MV-4-11 (cell line): ENCODE data around the gene ILRUN.
"Not testable (repeated sequence)": the region's sequence is repeated elsewhere in the genome, so short reads cannot be mapped to it uniquely, and the experiment has no call there.

Source experiments
- DNase-seq: peaks from one replicate; lab custom pipeline; 2025; lab: John Stamatoyannopoulos, UW

The ILRUN gene

DNA sequence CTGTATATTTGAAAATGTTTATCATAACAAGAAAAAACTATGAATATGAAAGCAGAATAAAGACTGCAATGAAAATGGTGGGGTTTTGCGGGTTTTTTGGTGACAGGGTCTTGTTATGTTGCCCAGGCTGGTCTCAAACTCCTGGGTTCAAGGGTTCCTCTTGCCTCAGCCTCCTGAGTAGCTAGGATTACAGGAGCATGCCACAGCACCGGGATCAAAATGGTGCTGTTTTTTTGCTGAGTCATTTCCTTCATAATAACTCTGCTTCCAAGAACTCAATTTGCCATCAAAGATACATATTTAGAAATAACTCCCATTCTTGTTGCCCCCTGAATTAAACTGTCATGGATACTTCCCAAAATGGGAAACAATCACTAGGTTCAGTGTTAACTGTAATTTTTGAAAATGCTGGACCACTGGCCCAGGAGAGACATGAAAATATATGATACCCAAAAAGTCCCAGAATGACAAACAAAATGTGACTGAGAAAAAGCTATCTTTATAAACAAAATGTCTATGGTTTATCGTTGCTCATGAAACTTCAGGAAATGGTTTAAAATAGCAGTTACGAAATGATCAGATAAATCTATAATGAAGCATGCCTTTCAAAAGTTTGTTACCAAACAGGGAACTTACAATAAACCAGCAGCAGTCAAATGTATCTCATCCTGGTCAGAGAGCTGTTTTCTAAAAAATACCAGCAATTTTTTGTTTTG, 32.2 kb downstream of the ILRUN start:
- DNase-seq: peak; percentile 58

GRCh38 chr6:34663831-34664255, 32.7 kb downstream of the ILRUN start:
- peak; percentile 90 for DNase-seq

DNA sequence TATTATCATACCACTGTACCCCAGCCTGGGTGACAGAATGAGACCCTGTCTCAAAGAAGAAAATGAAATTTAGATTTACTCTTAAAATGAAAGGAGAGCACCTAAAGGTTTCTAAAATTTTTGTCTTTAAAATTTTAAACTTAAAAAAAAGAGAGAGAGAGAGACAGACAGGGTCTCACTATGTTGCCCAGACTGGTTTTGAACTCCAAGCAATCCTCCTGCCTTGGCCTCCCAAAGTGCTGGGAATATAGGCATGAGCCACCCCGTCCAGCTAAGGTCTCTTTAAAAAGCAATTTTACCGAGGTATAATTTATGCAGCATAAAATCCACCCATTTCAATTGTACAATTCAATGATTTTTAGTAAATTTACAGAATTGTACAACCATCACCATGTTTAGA, 33.2 kb downstream of the ILRUN start:
- DNase-seq: no peak

- DNase-seq: no peak
Measured at GRCh38 chr6:34661357-34661756, 35.2 kb downstream of the ILRUN start.

DNA sequence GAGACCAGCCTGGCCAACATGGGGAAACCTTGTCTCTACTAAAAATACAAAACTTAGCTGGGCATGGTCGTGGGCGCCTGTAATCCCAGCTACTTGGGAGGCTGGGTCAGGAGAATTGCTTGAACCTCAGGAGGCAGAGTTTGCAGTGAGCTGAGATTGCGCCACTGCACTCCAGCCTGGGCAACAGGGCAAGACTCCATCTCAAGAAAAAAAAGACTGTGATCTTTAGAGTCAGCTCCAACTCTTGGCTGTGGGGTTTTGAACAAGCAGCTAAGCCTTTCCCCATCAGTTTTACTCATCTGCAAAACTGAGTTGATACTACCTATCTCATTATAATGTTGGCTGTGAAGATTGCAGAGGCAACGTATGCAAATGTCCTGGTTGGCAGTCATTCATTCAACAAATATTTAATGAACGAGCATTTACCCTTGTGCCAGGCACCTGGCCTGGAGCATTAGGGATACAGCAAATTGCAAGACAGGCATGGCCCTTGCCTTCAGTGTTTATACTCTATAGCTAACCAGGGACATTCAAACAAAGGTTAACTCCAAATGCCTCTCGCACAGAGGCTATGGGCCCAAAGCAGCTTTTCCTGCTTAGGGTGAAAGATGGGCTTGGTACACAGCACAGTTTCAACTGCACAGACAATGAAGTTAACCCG, 37.8 kb downstream of the ILRUN start:
- DNase-seq: no peak

DNA sequence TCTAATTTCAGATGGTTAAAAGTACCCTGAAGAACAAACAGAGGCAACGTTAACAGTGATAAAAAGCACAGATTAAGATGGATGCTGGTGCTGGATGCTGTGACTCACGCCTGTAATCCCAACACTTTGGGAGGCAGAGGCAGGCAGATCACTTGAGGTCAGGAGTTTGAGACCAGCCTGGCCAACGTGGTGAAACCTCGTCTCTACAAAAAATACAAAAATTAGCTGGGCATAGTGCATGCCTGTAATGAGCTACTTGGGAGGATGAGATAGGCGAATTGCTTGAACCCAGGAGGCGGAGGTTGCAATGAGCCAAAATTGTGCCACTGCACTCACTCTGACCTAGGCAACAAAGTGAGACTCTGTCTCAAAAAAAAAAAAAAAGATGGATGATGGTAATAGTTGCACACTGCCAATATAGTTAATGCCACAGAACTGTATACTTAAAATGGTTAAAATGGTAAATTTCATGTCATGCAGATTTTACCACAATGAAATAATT, 38.5 kb downstream of the ILRUN start:
- not testable (repeated sequence) for DNase-seq

DNA sequence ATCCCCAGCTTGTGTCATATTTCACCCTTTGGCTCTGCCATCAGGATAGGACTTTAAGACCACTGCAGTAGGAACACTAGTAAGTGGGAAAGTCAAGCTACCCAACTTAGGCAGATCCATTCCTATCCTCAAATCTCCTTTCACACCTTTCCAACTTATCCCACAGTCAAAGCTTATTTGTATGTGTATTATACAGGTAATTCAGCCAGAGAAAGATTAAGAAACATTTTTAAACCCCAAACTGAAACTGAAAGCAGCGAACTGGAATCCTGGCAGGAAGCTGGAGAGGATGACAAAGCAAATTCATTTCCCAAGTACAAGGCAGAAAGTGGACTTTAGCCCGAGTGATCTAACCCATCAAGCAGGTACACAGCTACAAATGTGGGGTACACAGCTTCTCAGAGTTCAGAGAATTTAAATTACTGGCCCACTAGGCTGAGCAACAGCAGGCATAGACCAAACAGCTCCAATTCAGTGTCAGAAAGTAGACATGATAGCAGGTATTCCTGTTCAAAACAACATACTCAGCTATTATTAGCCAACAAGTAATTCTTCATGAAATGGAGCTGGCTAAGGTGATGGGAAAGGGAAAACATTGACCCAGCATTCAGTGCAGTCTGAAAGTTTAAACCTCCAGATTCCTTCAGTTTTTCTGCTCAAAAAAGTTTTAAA, 39.1 kb downstream of the ILRUN start:
- peak; percentile 12 for DNase-seq

- no peak for DNase-seq
Measured at GRCh38 chr6:34657037-34657306, 39.6 kb downstream of the ILRUN start.

- peak; percentile 70 for DNase-seq
Measured at GRCh38 chr6:34656378-34657036, 40.1 kb downstream of the ILRUN start.

DNA sequence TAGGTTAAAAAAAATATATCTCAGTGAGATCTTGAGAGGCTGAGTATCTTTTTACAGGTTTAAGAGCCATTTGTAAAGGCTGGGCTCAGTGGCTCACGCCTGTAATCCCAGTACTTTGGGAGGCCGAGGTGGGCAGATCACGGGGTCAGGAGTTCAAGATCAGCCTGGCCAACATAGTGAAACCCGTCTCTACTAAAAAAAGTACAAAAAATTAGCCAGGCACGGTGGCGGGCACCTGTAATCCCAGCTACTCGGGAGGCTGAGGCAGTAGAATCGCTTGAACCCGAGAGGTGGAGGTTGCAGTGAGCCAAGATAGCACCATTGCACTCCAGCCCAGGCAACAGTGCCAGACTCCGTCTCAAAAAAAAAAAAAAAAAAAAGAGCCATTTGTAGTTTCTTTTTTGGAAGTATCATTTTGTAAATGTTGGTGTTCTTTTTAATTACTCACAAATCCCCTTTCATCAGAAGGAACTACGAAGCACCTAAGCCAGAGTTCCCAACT, 40.6 kb downstream of the ILRUN start:
- not testable (repeated sequence) for DNase-seq

- DNase-seq: no peak
Measured at GRCh38 chr6:34654061-34654710, 42.4 kb downstream of the ILRUN start.

- DNase-seq: no peak
Measured at GRCh38 chr6:34652263-34652662, 44.3 kb downstream of the ILRUN start.

- DNase-seq: no peak
Measured at GRCh38 chr6:34650823-34651222, 45.7 kb downstream of the ILRUN start.

DNA sequence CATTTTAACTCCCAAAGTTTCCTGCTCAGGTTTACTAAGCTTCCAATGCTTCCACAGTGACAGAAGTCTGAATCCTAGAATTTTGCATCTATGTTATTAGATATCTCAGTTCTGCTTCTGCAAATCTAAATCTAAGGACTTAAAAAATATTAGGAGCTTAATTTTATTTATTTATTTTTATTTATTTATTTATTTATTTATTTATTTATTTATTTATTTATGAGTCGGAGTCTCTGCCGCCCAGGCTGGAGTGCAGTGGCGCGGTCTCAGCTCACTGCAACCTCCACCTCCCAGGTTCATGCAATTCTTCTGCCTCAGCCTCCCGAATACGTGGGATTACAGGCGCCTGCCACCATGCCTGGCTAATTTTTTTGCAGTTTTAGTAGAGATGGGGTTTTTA, 46.3 kb downstream of the ILRUN start:
- not testable (repeated sequence) for DNase-seq

- DNase-seq: no peak
Measured at GRCh38 chr6:34648806-34649205, 47.8 kb downstream of the ILRUN start.
